Activated CD8-positive, alpha-beta T cell treated with anti-CD3 and anti-CD28 coated beads for 36 hours (primary cell): ENCODE data around the gene KIAA1210. TPM values are rescaled to one million over a fixed set of nuclear protein-coding genes. Genes with fewer than 3 reads are reported as not detected.

ENCODE experiments used
- ATAC-seq: fragments of 200-7000 bp; cut with Tn5 transposase; one replicate; pipeline ENCODE4 v1.10.0; 2021; ENCODE audit warnings: mild to moderate bottlenecking, moderate library complexity
- CTCF ChIA-PET: fragments of 350-600 bp; sonication (Branson Sonifier 250); formaldehyde crosslinking; loops from one replicate; lab custom pipeline; 2021; ENCODE audit warnings: antibody characterized with exemption; lab: Charles Lee
- POLR2A ChIA-PET: fragments of 350-600 bp; sonication (Branson Sonifier 250); formaldehyde crosslinking; loops from one replicate; lab custom pipeline; 2021; ENCODE audit warnings: antibody characterized with exemption; lab: Charles Lee
- DNase-seq: peaks from one replicate; pipeline ENCODE4 v3.0.0-alpha.2; 2020
- H3K27ac Mint-ChIP-seq: one replicate; pipeline ENCODE4 v1.8.0; 2021; ENCODE audit warnings: mild to moderate bottlenecking, mixed read lengths
- H3K27me3 Mint-ChIP-seq: one replicate; pipeline ENCODE4 v1.8.0; 2021; ENCODE audit warnings: mixed read lengths
- H3K36me3 Mint-ChIP-seq: one replicate; pipeline ENCODE4 v1.8.0; 2021; ENCODE audit warnings: low read depth, mixed read lengths
- H3K4me1 Mint-ChIP-seq: one replicate; pipeline ENCODE4 v1.8.0; 2021; ENCODE audit warnings: low read depth, mixed read lengths
- H3K4me3 Mint-ChIP-seq: one replicate; pipeline ENCODE4 v1.8.0; 2021; ENCODE audit warnings: mild to moderate bottlenecking, moderate library complexity, mixed read lengths
- H3K9me3 Mint-ChIP-seq: one replicate; pipeline ENCODE4 v1.8.0; 2021; ENCODE audit warnings: mixed read lengths
- intact Hi-C: fragments of 100-400 bp; cut with micrococcal nuclease; formaldehyde crosslinking; loops from one replicate; pipeline ENCODE4 v1.10.0; 2022
- total RNA-seq, 2 experiments: library from RNA; stranded (reverse); gene quantifications; one replicate each; pipeline ENCODE4 v1.2.3, GENCODE V29; 2021
- TF ChIP-seq, protein P1 (sequence below): fragments of 200-600 bp; IDR thresholded peaks from one replicate; pipeline ENCODE4 v1.8.0; 2022; ENCODE audit warnings: antibody characterized with exemption, mild to moderate bottlenecking

KIAA1210 gene
- total RNA-seq, 2 experiments from 2014 or later = not detected

DNA sequence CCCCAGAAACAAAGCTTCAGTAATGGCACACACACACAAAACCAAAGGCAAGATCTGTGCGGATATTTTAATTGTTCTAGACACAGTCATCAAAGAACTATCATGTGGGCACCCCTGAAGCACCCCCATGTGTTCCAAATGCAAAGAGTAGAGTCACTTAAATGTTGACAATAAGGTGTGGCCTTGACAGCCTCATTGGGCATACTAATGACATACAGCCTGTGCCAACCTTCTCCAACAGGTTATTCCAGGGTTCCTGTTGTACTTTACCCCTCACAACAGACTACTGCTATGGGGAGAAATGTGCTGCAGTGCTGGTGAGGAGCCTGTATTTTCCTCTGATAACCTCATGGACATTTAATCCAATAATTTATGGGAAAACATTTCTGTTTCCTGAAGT, 84.6 kb downstream of the KIAA1210 start:
- Mint-ChIP-seq H3K27ac (no peak overlapping the region), H3K4me3 (no peak overlapping the region), H3K36me3 (no peaks in the 10 kb centered on the region), H3K9me3 (no peaks in the 10 kb centered on the region), H3K4me1 (no peaks in the 10 kb centered on the region), H3K27me3 (no peaks in the 10 kb centered on the region)
- ChIA-PET CTCF (no interaction called here), POLR2A (no interaction called here)
- TF ChIP-seq, protein P1, sequence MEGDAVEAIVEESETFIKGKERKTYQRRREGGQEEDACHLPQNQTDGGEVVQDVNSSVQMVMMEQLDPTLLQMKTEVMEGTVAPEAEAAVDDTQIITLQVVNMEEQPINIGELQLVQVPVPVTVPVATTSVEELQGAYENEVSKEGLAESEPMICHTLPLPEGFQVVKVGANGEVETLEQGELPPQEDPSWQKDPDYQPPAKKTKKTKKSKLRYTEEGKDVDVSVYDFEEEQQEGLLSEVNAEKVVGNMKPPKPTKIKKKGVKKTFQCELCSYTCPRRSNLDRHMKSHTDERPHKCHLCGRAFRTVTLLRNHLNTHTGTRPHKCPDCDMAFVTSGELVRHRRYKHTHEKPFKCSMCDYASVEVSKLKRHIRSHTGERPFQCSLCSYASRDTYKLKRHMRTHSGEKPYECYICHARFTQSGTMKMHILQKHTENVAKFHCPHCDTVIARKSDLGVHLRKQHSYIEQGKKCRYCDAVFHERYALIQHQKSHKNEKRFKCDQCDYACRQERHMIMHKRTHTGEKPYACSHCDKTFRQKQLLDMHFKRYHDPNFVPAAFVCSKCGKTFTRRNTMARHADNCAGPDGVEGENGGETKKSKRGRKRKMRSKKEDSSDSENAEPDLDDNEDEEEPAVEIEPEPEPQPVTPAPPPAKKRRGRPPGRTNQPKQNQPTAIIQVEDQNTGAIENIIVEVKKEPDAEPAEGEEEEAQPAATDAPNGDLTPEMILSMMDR = no peak
- intact Hi-C loops = no loop called here
- no peak for ATAC-seq
- DNase-seq = no peak

DNA sequence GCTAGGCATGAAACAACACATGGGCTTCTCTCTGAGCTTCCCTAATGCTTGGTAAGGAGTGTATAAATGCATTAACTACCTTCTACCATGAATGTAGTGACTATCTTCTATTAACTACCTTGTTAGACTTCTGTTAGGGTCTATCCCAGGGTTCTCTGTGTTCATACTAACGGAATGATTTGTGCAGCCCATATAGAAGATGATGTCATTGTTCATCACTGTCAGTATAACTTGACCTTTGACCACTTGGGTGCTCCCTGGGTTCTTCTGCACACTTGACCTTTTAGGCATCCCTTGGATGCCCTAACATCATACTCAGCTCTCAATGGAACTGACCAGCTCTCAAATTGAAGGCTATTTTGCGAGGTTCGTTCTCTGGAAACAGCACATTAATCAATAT, 85.6 kb downstream of the KIAA1210 start:
- H3K27ac Mint-ChIP-seq = no peak overlapping the region
- no peaks in the 10 kb centered on the region for H3K4me1 Mint-ChIP-seq
- no peak overlapping the region for H3K4me3 Mint-ChIP-seq
- TF ChIP-seq, protein P1 = no peak
- no peaks in the 10 kb centered on the region for H3K36me3 Mint-ChIP-seq
- DNase-seq (no peak), ATAC-seq (no peak)
- CTCF ChIA-PET = no interaction called here
- intact Hi-C loops = no loop called here
- POLR2A ChIA-PET = no interaction called here
- no peaks in the 10 kb centered on the region for H3K9me3 Mint-ChIP-seq
- no peaks in the 10 kb centered on the region for H3K27me3 Mint-ChIP-seq

DNA sequence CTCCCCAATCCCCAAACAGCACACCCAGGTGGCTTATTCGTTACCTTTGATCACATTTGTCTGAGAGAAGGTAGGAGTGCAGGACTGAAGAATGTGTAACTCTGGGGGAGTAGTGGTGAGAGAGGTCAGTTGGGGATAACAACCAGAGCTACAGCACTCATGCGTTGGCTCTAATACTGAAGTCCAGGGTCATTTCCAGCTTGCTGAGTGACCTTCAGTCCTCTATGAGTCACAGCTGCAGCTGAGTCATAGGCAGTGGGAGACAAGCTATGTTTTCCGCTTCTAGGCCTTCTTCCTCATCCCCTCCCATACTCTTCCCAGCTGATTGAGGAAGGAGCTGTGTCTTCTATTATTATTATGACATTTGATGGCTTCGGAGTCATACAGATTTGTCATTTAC, 86.4 kb downstream of the KIAA1210 start:
- no peaks in the 10 kb centered on the region for H3K27me3 Mint-ChIP-seq
- POLR2A ChIA-PET = no interaction called here
- DNase-seq = no peak
- no peak for ATAC-seq
- TF ChIP-seq, protein P1 = no peak
- H3K36me3 Mint-ChIP-seq = no peaks in the 10 kb centered on the region
- no peak overlapping the region for H3K4me3 Mint-ChIP-seq
- no peaks in the 10 kb centered on the region for H3K9me3 Mint-ChIP-seq
- no peak overlapping the region for H3K27ac Mint-ChIP-seq
- intact Hi-C loops = no loop called here
- no peaks in the 10 kb centered on the region for H3K4me1 Mint-ChIP-seq
- CTCF ChIA-PET = no interaction called here

DNA sequence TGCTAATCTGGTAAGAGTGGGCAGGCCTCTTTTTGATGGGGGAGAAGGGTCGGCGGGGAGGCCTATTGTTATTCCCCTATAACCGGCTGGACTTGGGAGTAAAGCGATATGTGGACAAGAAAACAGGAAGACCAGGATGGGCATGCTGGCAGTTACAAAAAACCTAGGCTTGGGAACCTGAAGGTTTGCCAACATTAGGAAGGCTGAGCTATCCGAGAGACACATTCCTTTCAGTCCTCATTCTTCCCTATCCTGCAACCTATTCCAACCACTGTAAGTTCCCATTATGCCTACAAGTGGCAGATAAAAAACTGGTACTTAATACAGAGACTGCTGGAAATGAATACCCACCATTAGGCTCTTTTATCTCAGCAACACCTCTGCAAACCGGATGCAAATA, 87.2 kb downstream of the KIAA1210 start:
- no peak for ATAC-seq
- Mint-ChIP-seq H3K4me1 (no peaks in the 10 kb centered on the region), H3K27ac (no peak overlapping the region), H3K27me3 (no peaks in the 10 kb centered on the region), H3K9me3 (no peaks in the 10 kb centered on the region), H3K4me3 (no peak overlapping the region), H3K36me3 (no peaks in the 10 kb centered on the region)
- DNase-seq = no peak
- intact Hi-C loops = no loop called here
- ChIA-PET CTCF (no interaction called here), POLR2A (no interaction called here)
- TF ChIP-seq, protein P1 = no peak

DNA sequence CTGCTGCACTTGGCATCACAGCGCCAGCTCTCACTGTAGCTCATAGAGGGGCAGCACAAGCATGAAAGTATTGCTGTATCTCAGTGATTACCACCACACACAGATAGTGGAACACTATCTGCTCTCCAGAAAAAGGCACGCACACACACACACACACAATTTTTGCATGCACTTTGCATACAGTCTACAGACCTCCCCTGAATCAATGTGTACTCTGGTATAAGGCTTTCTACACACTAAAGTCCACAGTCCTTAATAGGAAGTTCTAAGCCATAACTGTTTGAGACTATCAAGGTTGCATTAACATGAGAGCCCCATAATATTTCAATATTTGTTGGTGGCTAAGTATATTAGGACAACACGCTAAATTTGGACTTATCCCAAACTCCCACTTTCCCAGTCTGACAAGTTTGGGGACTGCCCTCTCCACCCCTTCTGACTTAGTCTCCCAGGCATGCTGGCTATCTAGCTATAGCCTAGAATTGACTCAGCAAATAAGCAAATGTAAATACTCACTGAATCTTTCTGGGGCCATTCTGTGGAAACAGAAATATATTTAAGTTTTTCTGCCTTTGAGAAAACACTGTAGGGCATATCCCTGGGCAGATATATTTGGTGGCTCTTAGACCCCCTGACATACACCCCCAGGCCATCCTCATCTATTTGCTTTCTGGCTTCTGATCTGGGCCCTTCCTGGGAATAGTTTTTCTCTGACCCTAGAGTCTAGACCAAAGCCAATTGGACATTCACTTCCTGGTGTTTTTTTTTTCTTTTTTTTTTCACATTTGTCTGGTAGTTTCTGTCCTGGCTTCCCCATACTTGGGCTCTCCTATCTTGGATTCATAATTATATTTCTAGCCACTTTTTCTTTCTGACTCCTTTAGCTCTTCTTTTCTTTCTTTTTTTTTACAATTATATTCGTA, 91.2 kb downstream of the KIAA1210 start:
- DNase-seq (no peak), ATAC-seq (no peak)
- Mint-ChIP-seq H3K36me3 (no peaks in the 10 kb centered on the region), H3K27ac (no peak overlapping the region), H3K9me3 (peaks cover 8% of the 10 kb centered on the region), H3K4me1 (no peaks in the 10 kb centered on the region), H3K27me3 (no peaks in the 10 kb centered on the region), H3K4me3 (no peak overlapping the region)
- ChIA-PET CTCF (no interaction called here), POLR2A (no interaction called here)
- TF ChIP-seq, protein P1 = no peak
- intact Hi-C loops = no loop called here
